ENCODE data around the gene AFDN. TPM values are rescaled to one million over a fixed set of nuclear protein-coding genes. Genes with fewer than 3 reads are reported as not detected.

AFDN gene
- total and polyA plus RNA-seq, 2 experiments from 2014 or later, result 66.9 to 200 TPM

DNA sequence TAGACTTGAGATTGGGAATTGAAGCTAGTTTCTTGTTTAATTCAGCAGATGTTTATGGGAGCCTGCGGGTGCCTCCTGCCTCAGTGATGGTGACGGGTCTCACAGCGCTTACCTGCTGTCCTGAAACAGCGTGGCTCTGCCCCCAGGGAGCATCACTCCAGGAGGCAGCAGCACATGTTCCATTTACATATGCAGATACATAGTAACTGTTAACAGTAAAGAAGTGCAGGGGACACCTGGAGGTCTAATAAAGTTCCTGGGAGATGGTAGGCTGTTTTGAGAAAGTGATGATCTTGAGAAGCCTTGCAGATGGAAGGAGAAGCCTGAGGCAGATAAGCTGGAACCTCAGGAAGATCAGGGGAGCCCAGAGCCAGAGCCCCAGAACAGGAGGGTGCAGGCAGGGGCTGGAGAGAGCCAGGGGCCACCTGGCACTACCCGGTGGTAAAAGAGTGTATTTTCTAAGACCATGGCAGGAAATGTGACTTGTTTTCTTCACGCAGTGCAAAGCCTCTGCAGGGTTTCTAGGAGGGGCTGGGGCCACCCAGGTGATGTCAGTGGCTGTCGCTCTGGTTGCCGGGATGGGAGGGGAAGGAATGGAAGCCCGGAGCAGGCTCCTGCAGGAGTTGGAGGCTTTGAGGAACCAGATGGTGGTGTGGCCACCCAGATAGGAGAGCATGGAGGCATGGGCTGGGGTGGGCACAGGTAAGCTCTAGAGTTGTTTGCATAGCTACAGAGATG, 146.6 kb downstream of the AFDN start (continued):
- TF ChIP-seq, protein P1, sequence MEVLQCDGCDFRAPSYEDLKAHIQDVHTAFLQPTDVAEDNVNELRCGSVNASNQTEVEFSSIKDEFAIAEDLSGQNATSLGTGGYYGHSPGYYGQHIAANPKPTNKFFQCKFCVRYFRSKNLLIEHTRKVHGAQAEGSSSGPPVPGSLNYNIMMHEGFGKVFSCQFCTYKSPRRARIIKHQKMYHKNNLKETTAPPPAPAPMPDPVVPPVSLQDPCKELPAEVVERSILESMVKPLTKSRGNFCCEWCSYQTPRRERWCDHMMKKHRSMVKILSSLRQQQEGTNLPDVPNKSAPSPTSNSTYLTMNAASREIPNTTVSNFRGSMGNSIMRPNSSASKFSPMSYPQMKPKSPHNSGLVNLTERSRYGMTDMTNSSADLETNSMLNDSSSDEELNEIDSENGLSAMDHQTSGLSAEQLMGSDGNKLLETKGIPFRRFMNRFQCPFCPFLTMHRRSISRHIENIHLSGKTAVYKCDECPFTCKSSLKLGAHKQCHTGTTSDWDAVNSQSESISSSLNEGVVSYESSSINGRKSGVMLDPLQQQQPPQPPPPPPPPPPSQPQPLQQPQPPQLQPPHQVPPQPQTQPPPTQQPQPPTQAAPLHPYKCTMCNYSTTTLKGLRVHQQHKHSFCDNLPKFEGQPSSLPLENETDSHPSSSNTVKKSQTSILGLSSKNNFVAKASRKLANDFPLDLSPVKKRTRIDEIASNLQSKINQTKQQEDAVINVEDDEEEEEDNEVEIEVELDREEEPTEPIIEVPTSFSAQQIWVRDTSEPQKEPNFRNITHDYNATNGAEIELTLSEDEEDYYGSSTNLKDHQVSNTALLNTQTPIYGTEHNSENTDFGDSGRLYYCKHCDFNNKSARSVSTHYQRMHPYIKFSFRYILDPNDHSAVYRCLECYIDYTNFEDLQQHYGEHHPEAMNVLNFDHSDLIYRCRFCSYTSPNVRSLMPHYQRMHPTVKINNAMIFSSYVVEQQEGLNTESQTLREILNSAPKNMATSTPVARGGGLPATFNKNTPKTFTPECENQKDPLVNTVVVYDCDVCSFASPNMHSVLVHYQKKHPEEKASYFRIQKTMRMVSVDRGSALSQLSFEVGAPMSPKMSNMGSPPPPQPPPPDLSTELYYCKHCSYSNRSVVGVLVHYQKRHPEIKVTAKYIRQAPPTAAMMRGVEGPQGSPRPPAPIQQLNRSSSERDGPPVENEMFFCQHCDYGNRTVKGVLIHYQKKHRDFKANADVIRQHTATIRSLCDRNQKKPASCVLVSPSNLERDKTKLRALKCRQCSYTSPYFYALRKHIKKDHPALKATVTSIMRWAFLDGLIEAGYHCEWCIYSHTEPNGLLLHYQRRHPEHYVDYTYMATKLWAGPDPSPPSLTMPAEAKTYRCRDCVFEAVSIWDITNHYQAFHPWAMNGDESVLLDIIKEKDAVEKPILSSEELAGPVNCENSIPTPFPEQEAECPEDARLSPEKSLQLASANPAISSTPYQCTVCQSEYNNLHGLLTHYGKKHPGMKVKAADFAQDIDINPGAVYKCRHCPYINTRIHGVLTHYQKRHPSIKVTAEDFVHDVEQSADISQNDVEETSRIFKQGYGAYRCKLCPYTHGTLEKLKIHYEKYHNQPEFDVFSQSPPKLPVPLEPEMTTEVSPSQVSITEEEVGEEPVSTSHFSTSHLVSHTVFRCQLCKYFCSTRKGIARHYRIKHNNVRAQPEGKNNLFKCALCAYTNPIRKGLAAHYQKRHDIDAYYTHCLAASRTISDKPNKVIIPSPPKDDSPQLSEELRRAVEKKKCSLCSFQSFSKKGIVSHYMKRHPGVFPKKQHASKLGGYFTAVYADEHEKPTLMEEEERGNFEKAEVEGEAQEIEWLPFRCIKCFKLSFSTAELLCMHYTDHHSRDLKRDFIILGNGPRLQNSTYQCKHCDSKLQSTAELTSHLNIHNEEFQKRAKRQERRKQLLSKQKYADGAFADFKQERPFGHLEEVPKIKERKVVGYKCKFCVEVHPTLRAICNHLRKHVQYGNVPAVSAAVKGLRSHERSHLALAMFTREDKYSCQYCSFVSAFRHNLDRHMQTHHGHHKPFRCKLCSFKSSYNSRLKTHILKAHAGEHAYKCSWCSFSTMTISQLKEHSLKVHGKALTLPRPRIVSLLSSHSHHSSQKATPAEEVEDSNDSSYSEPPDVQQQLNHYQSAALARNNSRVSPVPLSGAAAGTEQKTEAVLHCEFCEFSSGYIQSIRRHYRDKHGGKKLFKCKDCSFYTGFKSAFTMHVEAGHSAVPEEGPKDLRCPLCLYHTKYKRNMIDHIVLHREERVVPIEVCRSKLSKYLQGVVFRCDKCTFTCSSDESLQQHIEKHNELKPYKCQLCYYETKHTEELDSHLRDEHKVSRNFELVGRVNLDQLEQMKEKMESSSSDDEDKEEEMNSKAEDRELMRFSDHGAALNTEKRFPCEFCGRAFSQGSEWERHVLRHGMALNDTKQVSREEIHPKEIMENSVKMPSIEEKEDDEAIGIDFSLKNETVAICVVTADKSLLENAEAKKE (CRISPR knock-in tag; IDR thresholded peaks at IDR 0.05), result no peak
- TF ChIP-seq ZNF331 (CRISPR knock-in tag; IDR thresholded peaks at IDR 0.05; ENCODE audit: low read depth), result no peak
- TF ChIP-seq NANOG (IDR thresholded peaks at IDR 0.05; ENCODE audit: borderline replicate concordance), result no peak

DNA sequence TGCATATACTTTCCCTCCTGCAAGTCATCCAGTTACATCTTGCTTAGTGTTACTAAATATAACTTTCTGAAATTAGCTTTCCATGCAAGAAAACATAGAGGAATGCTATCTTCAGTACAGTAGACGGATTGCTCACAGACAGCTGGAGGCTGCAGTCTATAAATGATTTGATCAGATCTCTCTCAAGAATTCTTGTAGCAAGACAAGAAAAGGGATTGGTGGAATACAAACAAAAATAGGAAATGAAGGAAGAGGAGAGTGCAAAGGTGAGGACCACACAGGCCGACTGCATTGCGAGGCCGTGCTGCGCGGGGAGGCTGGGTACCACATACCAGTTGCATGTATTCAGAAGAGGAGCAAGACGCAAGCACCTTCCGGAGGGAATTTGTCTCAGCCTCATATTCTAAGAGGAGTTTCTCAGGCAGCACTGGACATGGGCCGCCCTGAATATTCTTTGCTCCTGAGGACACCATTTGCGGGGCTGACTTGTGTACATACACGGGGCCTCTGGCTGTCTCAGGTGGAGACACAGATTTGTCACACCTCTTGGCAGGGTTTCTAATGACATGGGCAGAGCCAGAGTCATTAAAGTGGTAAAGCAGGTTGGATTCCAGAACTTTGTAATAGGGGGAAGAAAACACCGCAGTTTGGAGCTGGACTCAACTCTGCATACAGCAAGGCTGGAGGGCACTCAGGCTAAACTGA, 148.1 kb downstream of the AFDN start:
- Histone ChIP-seq H3K27me3 (ENCODE audit: insufficient read depth) (no peaks in the 10 kb centered on the region), H4K20me1 (replicated peaks; ENCODE audit: insufficient read depth) (0 out of 2 replicates have a peak, but pooled peaks cover 3% of the 10 kb centered on the region), H3K36me3 (ENCODE audit: insufficient read depth) (peaks cover 6% of the 10 kb centered on the region; the same call in 1 of the 2 replicates), H2AFZ (no peak overlapping the region), H3F3A (replicated peaks; ENCODE audit: low read depth) (no peaks in the 10 kb centered on the region), H3K79me2 (replicated peaks; ENCODE audit: insufficient read depth) (no peaks in the 10 kb centered on the region), H3K4me2 (no peak overlapping the region), H3K4me1 (ENCODE audit: insufficient read depth) (peaks cover 18% of the 10 kb centered on the region), H3K9me2 (ENCODE audit: insufficient read depth) (no peaks in the 10 kb centered on the region), H3K27ac (ENCODE audit: low read depth) (no peak overlapping the region), H3K4me3 (no peak overlapping the region)
- Mint-ChIP-seq H3K27me3 (ENCODE audit: insufficient read depth, low read depth, poor library complexity) (peaks cover 6% of the 10 kb centered on the region), H3K4me1 (peaks cover 22% of the 10 kb centered on the region), H3K4me3 (no peak overlapping the region), H3K9me3 (peaks cover 11% of the 10 kb centered on the region), H3K36me3 (ENCODE audit: low read depth) (peaks cover 14% of the 10 kb centered on the region), H3K27ac (no peak overlapping the region; the same call in 1 of the 2 replicates)
- TF ChIP-seq POLR2AphosphoS5 (IDR thresholded peaks at IDR 0.05; ENCODE audit: low read depth), result 0 out of 2 replicates have a peak, but pooled peaks have one; percentile 16
- TF ChIP-seq, protein P2, sequence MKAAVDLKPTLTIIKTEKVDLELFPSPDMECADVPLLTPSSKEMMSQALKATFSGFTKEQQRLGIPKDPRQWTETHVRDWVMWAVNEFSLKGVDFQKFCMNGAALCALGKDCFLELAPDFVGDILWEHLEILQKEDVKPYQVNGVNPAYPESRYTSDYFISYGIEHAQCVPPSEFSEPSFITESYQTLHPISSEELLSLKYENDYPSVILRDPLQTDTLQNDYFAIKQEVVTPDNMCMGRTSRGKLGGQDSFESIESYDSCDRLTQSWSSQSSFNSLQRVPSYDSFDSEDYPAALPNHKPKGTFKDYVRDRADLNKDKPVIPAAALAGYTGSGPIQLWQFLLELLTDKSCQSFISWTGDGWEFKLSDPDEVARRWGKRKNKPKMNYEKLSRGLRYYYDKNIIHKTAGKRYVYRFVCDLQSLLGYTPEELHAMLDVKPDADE (IDR thresholded peaks at IDR 0.05), result no peak
- DNase-seq (ENCODE audit: low spot score) (no peak), ATAC-seq (no peak)
